DOHH2 (cell line): ENCODE results near the gene ONECUT3.

Source experiments
- EZH2phosphoT487 ChIP-seq: fragments of 200-600 bp; sonication (generic); IDR thresholded peaks from 2 replicates; pipeline ENCODE4 v1.6.1; 2017; ENCODE audit warnings: borderline replicate concordance, mild to moderate bottlenecking, antibody characterized with exemption, low read length, moderate library complexity, mixed read lengths
- TF ChIP-seq, protein P1 (sequence below): fragments of 200-600 bp; sonication (generic); IDR thresholded peaks from one replicate; pipeline ENCODE4 v1.5.1; 2014; ENCODE audit warnings: antibody characterized with exemption, mild to moderate bottlenecking, low read depth, low read length; ENCODE audit not compliant: poor library complexity, severe bottlenecking

DNA sequence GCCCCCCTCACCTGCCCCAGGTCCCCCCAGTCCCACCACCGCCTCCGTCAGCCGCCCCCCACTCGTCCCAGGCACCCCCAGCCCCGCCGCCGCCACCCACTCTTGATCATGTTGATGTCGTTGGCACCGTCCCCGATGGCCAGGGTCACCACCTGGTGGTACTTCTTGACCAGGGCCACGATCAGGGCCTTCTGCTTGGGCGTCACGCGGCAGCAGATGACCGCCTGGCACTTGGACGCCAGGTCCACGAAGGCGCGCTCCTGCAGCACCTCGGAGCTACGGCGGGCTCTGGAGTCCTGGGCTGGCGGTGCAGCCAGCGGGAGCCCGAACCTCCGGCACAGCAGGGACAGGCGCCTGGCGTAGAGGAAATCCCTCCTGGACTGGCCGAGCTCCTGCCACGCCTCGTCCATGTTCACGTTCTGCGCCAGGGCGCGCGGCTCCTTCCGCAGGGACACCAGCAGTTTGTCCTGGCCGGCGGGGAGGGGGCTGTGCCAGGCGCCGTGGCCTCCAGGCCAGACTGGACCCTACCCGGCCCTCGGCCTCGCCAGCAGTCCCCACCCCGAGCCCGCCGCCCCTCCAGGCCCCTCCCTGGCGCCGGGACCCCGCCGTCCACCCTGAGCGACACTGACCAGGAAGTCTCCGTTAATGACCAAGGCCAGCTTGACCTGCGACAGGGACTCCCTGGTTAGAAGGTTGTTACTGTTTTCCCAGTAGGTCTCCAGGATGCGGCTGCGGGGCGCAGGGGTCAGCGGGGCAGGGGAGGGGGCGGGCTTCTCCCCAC, 36.1 kb downstream of the ONECUT3 start:
- TF ChIP-seq EZH2phosphoT487 = no peak
- TF ChIP-seq, protein P1, sequence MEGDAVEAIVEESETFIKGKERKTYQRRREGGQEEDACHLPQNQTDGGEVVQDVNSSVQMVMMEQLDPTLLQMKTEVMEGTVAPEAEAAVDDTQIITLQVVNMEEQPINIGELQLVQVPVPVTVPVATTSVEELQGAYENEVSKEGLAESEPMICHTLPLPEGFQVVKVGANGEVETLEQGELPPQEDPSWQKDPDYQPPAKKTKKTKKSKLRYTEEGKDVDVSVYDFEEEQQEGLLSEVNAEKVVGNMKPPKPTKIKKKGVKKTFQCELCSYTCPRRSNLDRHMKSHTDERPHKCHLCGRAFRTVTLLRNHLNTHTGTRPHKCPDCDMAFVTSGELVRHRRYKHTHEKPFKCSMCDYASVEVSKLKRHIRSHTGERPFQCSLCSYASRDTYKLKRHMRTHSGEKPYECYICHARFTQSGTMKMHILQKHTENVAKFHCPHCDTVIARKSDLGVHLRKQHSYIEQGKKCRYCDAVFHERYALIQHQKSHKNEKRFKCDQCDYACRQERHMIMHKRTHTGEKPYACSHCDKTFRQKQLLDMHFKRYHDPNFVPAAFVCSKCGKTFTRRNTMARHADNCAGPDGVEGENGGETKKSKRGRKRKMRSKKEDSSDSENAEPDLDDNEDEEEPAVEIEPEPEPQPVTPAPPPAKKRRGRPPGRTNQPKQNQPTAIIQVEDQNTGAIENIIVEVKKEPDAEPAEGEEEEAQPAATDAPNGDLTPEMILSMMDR = no peak
